HepG2 (cell line): ENCODE results near the gene CEBPB. TPM values are rescaled to one million over a fixed set of nuclear protein-coding genes. Genes with fewer than 3 reads are reported as not detected.
A peak's percentile ranks its signal among the peaks of the same experiment; 100 is the strongest.

Experiments used
- CBFB ChIP-seq: sonication (generic); formaldehyde crosslinking; IDR thresholded peaks from 2 replicates; pipeline ENCODE4 v1.4.0; 2020; ENCODE audit warnings: missing genetic modification reagents
- CEBPB ChIP-seq: IDR thresholded peaks from 2 replicates; pipeline ENCODE4 v1.6.1; 2011; ENCODE audit warnings: low read depth, low read length, improper control_type of control experiment, borderline replicate concordance
- E2F2 ChIP-seq: sonication (generic); formaldehyde crosslinking; IDR thresholded peaks from 2 replicates; pipeline ENCODE4 v1.4.0; 2020; ENCODE audit warnings: missing genetic modification reagents, borderline replicate concordance
- E2F5 ChIP-seq: sonication (generic); formaldehyde crosslinking; conservative IDR thresholded peaks from 2 replicates; pipeline ENCODE4 v1.4.0; 2020; ENCODE audit warnings: missing genetic modification reagents
- ETV5 ChIP-seq: IDR thresholded peaks from 2 replicates; pipeline ENCODE4 v1.6.1; 2018; ENCODE audit warnings: missing biosample characterization, missing genetic modification reagents, inconsistent platforms, borderline replicate concordance
- FLYWCH1 ChIP-seq: sonication (generic); formaldehyde crosslinking; IDR thresholded peaks from 2 replicates; pipeline ENCODE4 v1.8.1; 2023; ENCODE audit warnings: mild to moderate bottlenecking, missing genetic modification reagents
- GATA4 ChIP-seq: sonication (generic); IDR thresholded peaks from 2 replicates; pipeline ENCODE4 v1.6.1; 2016; ENCODE audit warnings: antibody characterized with exemption, low read depth, borderline replicate concordance
- GFI1 ChIP-seq: sonication (generic); formaldehyde crosslinking; IDR thresholded peaks from 2 replicates; pipeline ENCODE4 v1.5.0; 2020; ENCODE audit warnings: missing genetic modification reagents, mild to moderate bottlenecking, borderline replicate concordance
- GLI4 ChIP-seq: sonication (generic); formaldehyde crosslinking; IDR thresholded peaks from 2 replicates; pipeline ENCODE4 v1.5.1; 2020; ENCODE audit warnings: missing genetic modification reagents, mild to moderate bottlenecking, moderate library complexity, borderline replicate concordance
- GTF3A ChIP-seq: sonication (generic); formaldehyde crosslinking; conservative IDR thresholded peaks from 2 replicates; pipeline ENCODE4 v1.4.0; 2020; ENCODE audit warnings: mild to moderate bottlenecking, missing genetic modification reagents
- HOXA7 ChIP-seq: sonication (generic); formaldehyde crosslinking; IDR thresholded peaks from 2 replicates; pipeline ENCODE4 v1.8.1; 2022; ENCODE audit warnings: mild to moderate bottlenecking, missing genetic modification reagents, moderate library complexity
- PHB2 ChIP-seq: fragments of 450-650 bp; IDR thresholded peaks from 2 replicates; pipeline ENCODE4 v1.6.1; 2018; ENCODE audit not compliant: partially characterized antibody
- PLRG1 ChIP-seq: fragments of 450-650 bp; conservative IDR thresholded peaks from 2 replicates; pipeline ENCODE4 v1.6.1; 2016
- RFXAP ChIP-seq: sonication (generic); formaldehyde crosslinking; IDR thresholded peaks from 2 replicates; pipeline ENCODE4 v1.4.0; 2020; ENCODE audit warnings: missing genetic modification reagents, borderline replicate concordance
- SETDB1 ChIP-seq: sonication (generic); formaldehyde crosslinking; IDR thresholded peaks from 2 replicates; pipeline ENCODE4 v1.5.1; 2020; ENCODE audit warnings: missing genetic modification reagents, mild to moderate bottlenecking, borderline replicate concordance
- STAG1 ChIP-seq: sonication (generic); formaldehyde crosslinking; IDR thresholded peaks from 2 replicates; pipeline ENCODE4 v1.4.0; 2020; ENCODE audit warnings: missing genetic modification reagents
- TARDBP ChIP-seq: sonication (generic); formaldehyde crosslinking; IDR thresholded peaks from 2 replicates; pipeline ENCODE4 v1.8.0; 2022; ENCODE audit warnings: mild to moderate bottlenecking, missing genetic modification reagents
- ZEB1 ChIP-seq: IDR thresholded peaks from 2 replicates; pipeline ENCODE4 v1.6.1; 2012; ENCODE audit warnings: mild to moderate bottlenecking, low read depth, inconsistent platforms; ENCODE audit not compliant: insufficient replicate concordance
- ZNF235 ChIP-seq: sonication (generic); formaldehyde crosslinking; IDR thresholded peaks from 2 replicates; pipeline ENCODE4 v1.8.1; 2023; ENCODE audit warnings: mild to moderate bottlenecking, missing genetic modification reagents, borderline replicate concordance
- ZNF558 ChIP-seq: sonication (generic); formaldehyde crosslinking; IDR thresholded peaks from 2 replicates; pipeline ENCODE4 v1.9.0; 2022; ENCODE audit warnings: mild to moderate bottlenecking, missing genetic modification reagents, borderline replicate concordance
- ZNF563 ChIP-seq: sonication (generic); formaldehyde crosslinking; IDR thresholded peaks from 2 replicates; pipeline ENCODE4 v1.8.0; 2022; ENCODE audit warnings: mild to moderate bottlenecking, moderate library complexity, missing genetic modification reagents
- ZNF746 ChIP-seq: sonication (generic); formaldehyde crosslinking; IDR thresholded peaks from 2 replicates; pipeline ENCODE4 v1.8.0; 2022; ENCODE audit warnings: mild to moderate bottlenecking, missing genetic modification reagents
- ZNF781 ChIP-seq: sonication (generic); formaldehyde crosslinking; IDR thresholded peaks from 2 replicates; pipeline ENCODE4 v1.5.1; 2020; ENCODE audit warnings: borderline replicate concordance, mild to moderate bottlenecking, missing genetic modification reagents; ENCODE audit errors: not compliant biosample characterization
- ZSCAN30 ChIP-seq: sonication (generic); formaldehyde crosslinking; IDR thresholded peaks from 2 replicates; pipeline ENCODE4 v1.5.0; 2020; ENCODE audit warnings: mild to moderate bottlenecking, missing genetic modification reagents
- polyA plus RNA-seq, 8 experiments: library from polyadenylated mRNA; depleted of rRNA in 3 of 8; stranded (reverse) in 7 of 8; unstranded in 1 of 8; fragments of >200 nt; fragmentation: Illumina TruSeq in 4 of 8; extraction: Trizol in 4 of 8; gene quantifications; 2 replicates each; pipeline versions ENCODE4 v1.2.1 to v1.2.3, GENCODE V29; 2011 to 2016; ENCODE audit warnings: low read depth in 4 of 8, missing spikeins in 1 of 8, mixed read lengths in 1 of 8; ENCODE audit not compliant: insufficient read depth in 1 of 8
- total RNA-seq, 5 experiments: library from RNA; depleted of rRNA; stranded (reverse); fragments of >200 nt; fragmentation: Illumina TruSeq; extraction: Trizol; gene quantifications; 2 replicates each; pipeline ENCODE4 v1.2.3, GENCODE V29; 2016; ENCODE audit warnings: low read depth in 1 of 5
- TF ChIP-seq, protein P1 (sequence below): IDR thresholded peaks from 2 replicates; pipeline ENCODE4 v1.6.1; 2016
- TF ChIP-seq, protein P2 (sequence below): sonication (generic); formaldehyde crosslinking; IDR thresholded peaks from 2 replicates; pipeline ENCODE4 v1.5.0; 2020; ENCODE audit warnings: missing genetic modification reagents

CEBPB gene
- total and polyA plus RNA-seq, 2 of the 13 experiments (the other 11 are each of a cell fraction or from before 2014, with no cell fraction given): 18.5 to 28.2 TPM

DNA sequence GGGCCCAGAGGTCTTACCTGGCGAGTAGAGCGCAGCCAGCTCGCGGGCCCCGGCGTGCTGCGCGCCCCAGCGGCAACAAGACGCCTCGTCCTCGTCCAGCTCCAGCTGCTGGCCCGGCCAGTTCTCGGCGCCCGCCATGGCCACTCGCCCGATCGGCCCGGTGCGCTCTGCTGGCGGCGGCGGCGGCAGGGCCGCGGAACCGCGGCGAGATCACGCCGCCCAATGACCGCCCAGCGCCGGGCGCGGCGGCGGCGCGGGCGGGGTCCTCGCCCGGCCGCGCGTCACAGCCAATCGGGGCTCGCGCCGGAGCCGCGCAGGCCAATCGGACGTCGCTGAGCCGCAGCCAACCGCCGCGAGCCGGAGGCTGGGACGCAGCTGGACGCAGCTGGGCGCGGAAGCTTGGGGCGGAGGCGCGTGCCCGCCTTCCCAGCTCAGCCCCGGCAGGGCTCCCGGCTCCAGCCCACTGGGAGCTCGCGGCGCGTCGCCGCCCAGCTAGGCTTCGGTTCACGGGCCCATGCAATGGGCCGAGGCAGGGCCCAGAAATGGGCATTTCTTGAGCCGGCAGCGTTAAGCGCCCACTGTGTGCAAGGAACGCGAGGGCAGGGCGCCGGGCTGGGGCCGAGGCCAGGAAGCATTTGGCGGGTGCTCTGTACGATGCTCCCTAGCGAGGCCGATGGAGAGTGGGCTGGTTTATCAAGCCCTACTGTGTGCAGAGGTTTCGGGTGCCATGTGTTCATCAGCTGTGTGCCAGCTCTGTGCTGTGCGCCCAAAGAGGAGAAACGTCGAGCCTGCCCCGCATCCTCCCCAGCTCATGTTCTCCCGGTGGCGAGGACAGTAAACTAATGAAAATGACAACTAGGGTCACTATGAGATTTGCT is 36.9 kb upstream of the CEBPB start, which contains the start of gene PEDS1 (continued):
- TF ChIP-seq, protein P1, sequence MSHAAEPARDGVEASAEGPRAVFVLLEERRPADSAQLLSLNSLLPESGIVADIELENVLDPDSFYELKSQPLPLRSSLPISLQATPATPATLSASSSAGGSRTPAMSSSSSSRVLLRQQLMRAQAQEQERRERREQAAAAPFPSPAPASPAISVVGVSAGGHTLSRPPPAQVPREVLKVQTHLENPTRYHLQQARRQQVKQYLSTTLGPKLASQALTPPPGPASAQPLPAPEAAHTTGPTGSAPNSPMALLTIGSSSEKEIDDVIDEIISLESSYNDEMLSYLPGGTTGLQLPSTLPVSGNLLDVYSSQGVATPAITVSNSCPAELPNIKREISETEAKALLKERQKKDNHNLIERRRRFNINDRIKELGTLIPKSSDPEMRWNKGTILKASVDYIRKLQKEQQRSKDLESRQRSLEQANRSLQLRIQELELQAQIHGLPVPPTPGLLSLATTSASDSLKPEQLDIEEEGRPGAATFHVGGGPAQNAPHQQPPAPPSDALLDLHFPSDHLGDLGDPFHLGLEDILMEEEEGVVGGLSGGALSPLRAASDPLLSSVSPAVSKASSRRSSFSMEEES (CRISPR knock-in tag): peak; percentile 73
- no peak for TF ChIP-seq PHB2
- TF ChIP-seq ZNF563 (CRISPR knock-in tag): peak; percentile 99
- no peak for TF ChIP-seq SETDB1 (CRISPR knock-in tag)
- TF ChIP-seq HOXA7 (CRISPR knock-in tag): no peak
- TF ChIP-seq ZNF558 (CRISPR knock-in tag): peak; percentile 100; the same call in 1 of the 2 replicates
- no peak for TF ChIP-seq ZEB1
- peak; percentile 58; the same call in 1 of the 2 replicates for TF ChIP-seq GFI1 (CRISPR knock-in tag)
- TF ChIP-seq, protein P2, sequence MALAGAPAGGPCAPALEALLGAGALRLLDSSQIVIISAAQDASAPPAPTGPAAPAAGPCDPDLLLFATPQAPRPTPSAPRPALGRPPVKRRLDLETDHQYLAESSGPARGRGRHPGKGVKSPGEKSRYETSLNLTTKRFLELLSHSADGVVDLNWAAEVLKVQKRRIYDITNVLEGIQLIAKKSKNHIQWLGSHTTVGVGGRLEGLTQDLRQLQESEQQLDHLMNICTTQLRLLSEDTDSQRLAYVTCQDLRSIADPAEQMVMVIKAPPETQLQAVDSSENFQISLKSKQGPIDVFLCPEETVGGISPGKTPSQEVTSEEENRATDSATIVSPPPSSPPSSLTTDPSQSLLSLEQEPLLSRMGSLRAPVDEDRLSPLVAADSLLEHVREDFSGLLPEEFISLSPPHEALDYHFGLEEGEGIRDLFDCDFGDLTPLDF (CRISPR knock-in tag): no peak; the same call in 1 of the 2 replicates
- TF ChIP-seq CBFB (CRISPR knock-in tag): peak; percentile 73
- peak; percentile 72 for TF ChIP-seq E2F5 (CRISPR knock-in tag)
- TF ChIP-seq E2F2 (CRISPR knock-in tag): 0 out of 2 replicates have a peak, but pooled peaks have one; percentile 58
- peak; percentile 94 for TF ChIP-seq RFXAP (CRISPR knock-in tag)
- peak; percentile 48 for TF ChIP-seq ETV5 (CRISPR knock-in tag)
- peak; percentile 71 for TF ChIP-seq FLYWCH1 (CRISPR knock-in tag)
- no peak for TF ChIP-seq CEBPB
- 0 out of 2 replicates have a peak, but pooled peaks have one; percentile 76 for TF ChIP-seq GTF3A (CRISPR knock-in tag)
- no peak for TF ChIP-seq GLI4 (CRISPR knock-in tag)
- TF ChIP-seq ZNF746 (CRISPR knock-in tag): peak; percentile 56
- no peak; the same call in 1 of the 2 replicates for TF ChIP-seq STAG1 (CRISPR knock-in tag)
- peak; percentile 98 for TF ChIP-seq ZNF235 (CRISPR knock-in tag)
- peak; percentile 51; the same call in 1 of the 2 replicates for TF ChIP-seq GATA4
- TF ChIP-seq PLRG1: no peak
- peak; percentile 92 for TF ChIP-seq TARDBP (CRISPR knock-in tag)
- no peak for TF ChIP-seq ZSCAN30 (CRISPR knock-in tag)
- TF ChIP-seq ZNF781 (CRISPR knock-in tag): peak; percentile 95
